SK-N-SH (cell line): ENCODE measurements around the gene SOWAHD.

Experiments
- EP300 ChIP-seq, 2 experiments: IDR thresholded peaks; 2 replicates each; pipeline versions ENCODE4 v1.4.0 to v1.6.1; 2012; ENCODE audit warnings: borderline replicate concordance in 1 of 2, low read depth in 1 of 2, low read length in 1 of 2
- EZH2phosphoT487 ChIP-seq: fragments of 200-600 bp; sonication (generic); IDR thresholded peaks from 2 replicates; pipeline ENCODE4 v1.6.1; 2017; ENCODE audit warnings: low read depth, mixed run types, mild to moderate bottlenecking, antibody characterized with exemption, moderate library complexity, borderline replicate concordance
- NRF1 ChIP-seq: IDR thresholded peaks from 2 replicates; pipeline ENCODE4 v1.6.1; 2012; ENCODE audit warnings: low read depth, mild to moderate bottlenecking, low read length
- RAD21 ChIP-seq: IDR thresholded peaks from 2 replicates; pipeline ENCODE4 v1.6.1; 2012; ENCODE audit warnings: mild to moderate bottlenecking, low read length
- SIN3A ChIP-seq: IDR thresholded peaks from 2 replicates; pipeline ENCODE4 v1.6.1; 2012; ENCODE audit warnings: low read depth, mild to moderate bottlenecking, low read length, moderate library complexity, borderline replicate concordance
- TAF1 ChIP-seq: IDR thresholded peaks from 2 replicates; pipeline ENCODE4 v1.6.1; 2012; ENCODE audit warnings: low read depth, mild to moderate bottlenecking, low read length, moderate library complexity, borderline replicate concordance
- TCF12 ChIP-seq: IDR thresholded peaks from 2 replicates; pipeline ENCODE4 v1.4.0; 2012
- YY1 ChIP-seq: IDR thresholded peaks from 2 replicates; pipeline ENCODE4 v1.4.0; 2012; ENCODE audit warnings: low read depth, mild to moderate bottlenecking
- TF ChIP-seq, protein P1 (sequence below): fragments of 200-600 bp; sonication (generic); IDR thresholded peaks from 2 replicates; pipeline ENCODE4 v1.6.1; 2017; ENCODE audit warnings: antibody characterized with exemption, mild to moderate bottlenecking, moderate library complexity
- TF ChIP-seq, protein P2 (sequence below): IDR thresholded peaks from 2 replicates; pipeline ENCODE4 v1.4.0; 2012; ENCODE audit warnings: low read depth, borderline replicate concordance

DNA sequence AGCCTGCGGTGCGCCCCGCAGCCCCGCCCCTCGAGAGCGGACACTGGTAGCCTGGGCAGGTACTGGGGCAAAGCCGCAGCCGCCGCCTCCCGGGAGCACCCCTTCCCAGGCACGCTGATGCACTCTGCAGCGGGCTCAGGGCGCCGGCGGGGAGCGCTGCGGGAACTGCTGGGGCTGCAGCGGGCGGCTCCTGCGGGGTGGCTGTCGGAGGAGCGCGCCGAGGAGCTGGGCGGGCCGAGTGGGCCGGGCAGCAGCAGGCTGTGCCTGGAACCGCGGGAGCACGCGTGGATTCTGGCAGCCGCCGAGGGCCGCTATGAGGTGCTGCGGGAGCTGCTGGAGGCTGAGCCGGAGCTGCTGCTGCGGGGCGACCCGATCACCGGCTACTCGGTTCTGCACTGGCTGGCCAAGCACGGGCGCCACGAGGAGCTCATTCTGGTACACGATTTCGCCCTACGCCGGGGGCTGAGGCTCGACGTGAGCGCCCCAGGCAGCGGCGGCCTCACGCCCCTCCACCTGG lies 401 bp downstream of the SOWAHD start:
- TF ChIP-seq TCF12 (no peak), NRF1 (no peak), TAF1 (no peak), EZH2phosphoT487 (no peak), RAD21 (no peak), SIN3A (no peak), EP300 (IDR thresholded peaks at IDR 0.05; ENCODE audit: borderline replicate concordance in 1 of 2, low read depth in 1 of 2, low read length in 1 of 2) (no peak), YY1 (no peak)
- TF ChIP-seq, protein P1, sequence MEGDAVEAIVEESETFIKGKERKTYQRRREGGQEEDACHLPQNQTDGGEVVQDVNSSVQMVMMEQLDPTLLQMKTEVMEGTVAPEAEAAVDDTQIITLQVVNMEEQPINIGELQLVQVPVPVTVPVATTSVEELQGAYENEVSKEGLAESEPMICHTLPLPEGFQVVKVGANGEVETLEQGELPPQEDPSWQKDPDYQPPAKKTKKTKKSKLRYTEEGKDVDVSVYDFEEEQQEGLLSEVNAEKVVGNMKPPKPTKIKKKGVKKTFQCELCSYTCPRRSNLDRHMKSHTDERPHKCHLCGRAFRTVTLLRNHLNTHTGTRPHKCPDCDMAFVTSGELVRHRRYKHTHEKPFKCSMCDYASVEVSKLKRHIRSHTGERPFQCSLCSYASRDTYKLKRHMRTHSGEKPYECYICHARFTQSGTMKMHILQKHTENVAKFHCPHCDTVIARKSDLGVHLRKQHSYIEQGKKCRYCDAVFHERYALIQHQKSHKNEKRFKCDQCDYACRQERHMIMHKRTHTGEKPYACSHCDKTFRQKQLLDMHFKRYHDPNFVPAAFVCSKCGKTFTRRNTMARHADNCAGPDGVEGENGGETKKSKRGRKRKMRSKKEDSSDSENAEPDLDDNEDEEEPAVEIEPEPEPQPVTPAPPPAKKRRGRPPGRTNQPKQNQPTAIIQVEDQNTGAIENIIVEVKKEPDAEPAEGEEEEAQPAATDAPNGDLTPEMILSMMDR: no peak
- TF ChIP-seq, protein P2, sequence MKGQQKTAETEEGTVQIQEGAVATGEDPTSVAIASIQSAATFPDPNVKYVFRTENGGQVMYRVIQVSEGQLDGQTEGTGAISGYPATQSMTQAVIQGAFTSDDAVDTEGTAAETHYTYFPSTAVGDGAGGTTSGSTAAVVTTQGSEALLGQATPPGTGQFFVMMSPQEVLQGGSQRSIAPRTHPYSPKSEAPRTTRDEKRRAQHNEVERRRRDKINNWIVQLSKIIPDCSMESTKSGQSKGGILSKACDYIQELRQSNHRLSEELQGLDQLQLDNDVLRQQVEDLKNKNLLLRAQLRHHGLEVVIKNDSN: no peak
